CD4-positive, alpha-beta T cell treated with Interleukin-4 for 4 hours (primary cell): Measurements from ENCODE around the gene UFSP1.
"Not testable (repeated sequence)": the region's sequence is repeated elsewhere in the genome, so short reads cannot be mapped to it uniquely, and the experiment has no call there.

Experiments used
- DNase-seq: peaks from one replicate; pipeline ENCODE4 v3.0.0-alpha.2; 2020

UFSP1 gene

DNA sequence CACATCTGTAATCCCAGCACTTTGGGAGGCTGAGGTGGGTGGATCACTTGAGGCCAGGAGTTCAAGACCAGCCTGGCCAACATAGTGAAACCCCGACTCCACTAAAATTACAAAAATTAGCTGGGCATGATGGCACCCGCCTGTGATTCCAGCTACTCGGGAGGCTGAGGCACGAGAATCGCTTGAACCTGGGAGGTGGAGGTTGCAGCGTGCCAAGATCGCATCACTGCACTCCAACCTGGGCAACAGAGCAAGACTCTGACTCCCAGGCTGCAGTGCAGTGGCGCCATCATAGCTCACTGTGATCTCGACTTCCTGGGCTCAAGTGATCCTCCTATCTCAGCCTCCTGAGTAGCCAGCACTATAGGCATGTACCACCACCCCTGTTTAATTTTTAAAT, 34.6 kb downstream of the UFSP1 start:
- DNase-seq: not testable (repeated sequence)

DNA sequence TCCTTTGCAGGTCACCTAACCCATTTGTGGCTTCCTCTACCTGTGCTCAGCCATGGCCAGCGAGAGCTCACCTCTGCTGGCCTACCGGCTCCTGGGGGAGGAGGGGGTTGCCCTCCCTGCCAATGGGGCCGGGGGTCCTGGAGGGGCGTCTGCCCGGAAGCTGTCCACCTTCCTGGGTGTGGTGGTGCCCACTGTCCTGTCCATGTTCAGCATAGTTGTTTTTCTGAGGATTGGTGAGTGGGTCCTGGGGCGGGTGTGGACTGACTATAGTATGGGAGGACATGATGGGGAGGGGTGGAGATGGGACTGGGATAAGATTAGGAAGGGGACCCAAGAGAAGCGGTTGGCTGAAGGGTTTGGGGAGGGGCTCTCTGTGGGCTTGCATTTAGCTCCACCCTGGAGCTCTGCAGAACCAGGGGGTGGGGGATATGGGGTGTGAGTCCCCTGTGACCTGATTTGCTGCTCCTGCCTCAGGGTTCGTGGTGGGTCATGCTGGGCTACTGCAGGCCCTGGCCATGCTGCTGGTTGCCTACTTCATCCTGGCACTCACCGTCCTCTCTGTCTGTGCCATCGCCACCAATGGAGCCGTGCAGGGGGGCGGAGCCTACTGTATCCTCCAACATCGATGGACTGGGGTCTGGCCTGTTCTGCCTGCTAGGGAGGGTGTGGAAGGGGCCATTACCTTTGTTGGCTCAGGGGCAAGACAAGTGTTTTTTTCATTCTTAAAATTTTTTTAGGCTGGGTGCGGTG, 35.2 kb downstream of the UFSP1 start:
- DNase-seq: no peak

DNA sequence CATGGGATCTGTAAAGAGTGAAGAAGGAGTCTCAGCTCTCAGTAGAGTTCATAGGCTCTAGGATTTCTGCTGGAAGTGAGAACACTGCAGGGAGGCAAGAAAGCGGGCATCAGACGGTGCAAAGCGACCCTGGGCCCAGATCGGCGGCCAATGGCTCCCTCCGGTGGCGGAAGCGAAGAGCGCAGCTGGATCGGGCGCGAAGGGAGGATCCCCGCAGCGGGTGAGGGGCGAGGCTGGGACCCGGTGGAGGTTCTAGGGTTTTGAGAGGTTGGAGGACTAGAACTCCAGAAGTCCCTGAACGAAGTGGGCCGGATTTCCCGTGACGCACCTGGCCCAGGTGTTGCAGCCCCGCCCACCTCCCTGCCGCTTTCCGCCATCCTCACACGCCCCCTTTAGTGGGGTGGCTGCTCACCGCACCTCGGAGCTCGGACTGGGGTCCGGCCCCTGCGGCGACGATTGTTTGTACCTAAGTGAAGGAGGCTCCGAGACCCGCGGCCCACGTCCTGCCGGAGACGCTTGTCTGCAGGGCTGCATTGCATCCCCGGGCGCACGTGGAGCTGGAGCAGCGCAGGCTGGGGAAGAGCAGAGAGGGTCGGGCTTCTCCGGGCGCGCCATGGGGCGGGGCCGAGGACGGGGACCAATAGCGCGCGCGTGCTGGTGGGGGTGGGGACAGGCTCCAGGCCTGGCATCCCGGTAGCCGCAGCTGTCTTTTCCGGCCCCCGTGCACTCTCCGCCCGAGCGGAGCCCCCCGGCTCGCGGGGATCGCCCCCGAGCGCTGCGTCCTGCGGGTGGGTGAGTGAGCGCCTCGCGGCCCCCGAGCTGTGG, 37.3 kb downstream of the UFSP1 start, which contains the start of gene SLC12A9:
Gene SLC12A9, plus strand, starts transcription at position 666 of the 825 bp plus-strand sequence. CDS start 1,485 bp downstream, outside the sequence.
- peak; percentile 78 for DNase-seq

DNA sequence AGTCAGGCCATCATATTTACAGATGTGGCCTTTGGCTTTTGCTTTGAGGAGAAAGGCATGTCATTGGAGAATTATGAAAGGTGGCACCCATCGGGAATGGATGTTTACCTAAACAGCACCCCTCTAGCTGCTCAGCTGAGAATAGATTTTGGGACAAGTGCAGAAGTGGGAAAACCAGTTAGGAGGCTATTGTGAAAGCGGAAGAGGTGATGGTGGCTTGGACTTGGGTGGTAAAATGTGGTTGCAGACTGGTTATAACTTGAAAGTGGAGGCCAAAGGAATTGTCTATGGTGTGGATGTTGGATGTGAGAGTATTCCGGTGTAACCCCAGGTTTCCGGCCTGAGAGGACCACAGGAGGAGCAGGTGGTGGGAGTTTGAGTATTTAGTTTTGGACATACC, 42.2 kb downstream of the UFSP1 start:
- DNase-seq: no peak

DNA sequence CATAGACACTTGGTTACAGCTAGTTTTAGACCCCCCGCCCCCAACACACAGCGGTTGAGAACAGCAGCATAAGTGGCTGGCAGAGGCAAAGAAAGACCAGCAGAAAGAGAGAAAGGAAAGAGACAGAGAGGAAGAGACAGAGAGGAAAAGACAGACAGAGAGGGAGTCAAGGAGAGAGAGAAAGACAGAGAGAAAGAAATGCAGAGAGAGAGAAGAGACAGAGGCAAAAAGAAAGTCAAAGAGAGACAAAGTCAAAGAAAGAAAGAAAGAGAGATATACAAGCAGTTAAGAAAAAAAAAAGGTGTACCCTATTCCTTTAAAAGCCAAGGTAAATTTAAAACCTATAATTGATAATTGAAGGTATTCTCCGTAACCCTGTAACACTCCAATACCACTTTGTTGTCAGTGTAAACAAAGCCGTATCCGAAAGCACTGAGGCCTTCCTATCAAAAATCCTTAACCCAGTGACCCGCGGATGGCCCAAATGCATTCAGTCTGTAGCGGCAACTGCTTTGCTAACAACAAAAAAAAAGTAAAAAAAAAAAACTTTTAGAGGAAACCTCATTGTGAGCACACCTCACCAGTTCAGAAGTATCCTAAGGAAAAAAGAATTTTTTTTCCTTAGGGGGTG, 48.9 kb downstream of the UFSP1 start:
- no peak for DNase-seq

DNA sequence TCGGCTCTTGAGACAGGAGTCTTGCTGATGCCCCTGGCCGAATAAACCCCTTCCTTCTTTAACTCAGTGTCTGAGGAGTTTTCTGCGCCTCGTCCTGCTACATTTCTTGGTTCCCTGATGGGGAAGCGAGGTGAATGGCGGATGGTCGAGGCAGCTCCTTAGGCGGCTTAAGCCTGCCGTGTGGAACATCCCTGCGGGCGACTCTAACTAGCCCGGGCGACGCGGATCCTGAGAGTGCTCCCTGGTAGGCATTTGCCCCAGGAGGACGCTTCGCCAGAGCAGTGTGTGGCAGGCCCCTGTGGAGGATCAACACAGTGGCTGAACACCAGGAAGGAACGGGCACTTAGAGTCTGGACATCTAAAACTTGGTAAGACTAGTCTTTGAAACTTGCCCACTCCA, 50.2 kb downstream of the UFSP1 start:
- DNase-seq: no peak
